ENCODE results near the gene CHRNE.
"Not testable (repeated sequence)": the region's sequence is repeated elsewhere in the genome, so short reads cannot be mapped to it uniquely, and the experiment has no call there.

Gene CHRNE

DNA sequence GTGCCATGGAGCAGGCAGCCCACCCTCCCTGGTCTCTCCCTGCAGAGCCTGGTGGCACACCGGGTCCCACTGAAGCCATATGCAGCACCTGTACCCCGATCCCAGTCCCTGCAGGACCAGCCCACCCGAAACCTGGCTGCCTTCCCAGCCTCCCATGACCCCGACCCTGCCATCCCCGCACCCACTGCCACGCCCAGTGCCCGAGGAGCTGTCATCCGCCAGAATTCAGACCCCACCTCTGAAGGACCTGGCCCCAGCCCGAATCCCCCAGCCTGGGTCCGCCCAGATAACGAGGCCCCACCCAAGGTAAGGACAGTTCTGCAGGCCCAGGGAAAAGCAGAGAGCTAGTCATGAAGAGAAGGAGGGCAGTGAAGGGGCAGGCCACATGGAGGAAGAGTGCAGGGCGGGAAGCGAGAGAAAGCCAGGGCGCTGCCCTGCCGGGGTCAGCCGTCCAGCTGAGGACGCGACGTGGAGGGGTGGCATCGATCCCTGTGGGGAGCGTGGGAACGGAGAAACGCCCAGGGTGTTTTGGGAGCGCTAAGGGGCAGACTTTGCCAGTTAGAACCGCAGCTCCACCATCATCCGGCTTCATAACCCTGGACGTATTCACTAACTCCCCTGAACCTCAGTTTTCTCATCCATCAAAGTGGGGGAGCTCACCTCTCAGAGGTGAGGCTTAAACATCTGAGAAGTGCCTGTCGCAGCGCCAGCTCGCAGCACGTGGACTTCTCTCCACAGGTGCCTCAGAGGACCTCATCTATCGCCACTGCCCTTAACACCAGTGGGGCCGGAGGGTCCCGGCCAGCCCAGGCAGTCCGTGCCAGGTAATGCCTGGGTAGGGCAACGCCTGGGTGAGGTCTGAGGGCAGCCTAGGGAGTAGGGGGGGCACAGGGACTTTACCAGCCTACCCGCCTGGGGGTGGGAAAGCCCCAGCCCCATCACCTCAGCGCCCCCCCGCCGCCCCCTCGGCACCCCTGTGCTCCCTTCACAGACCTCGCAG, 11.2 kb downstream of the CHRNE start:
- no peaks in the 10 kb centered on the region for H3K27me3 ChIP-seq (ENCODE audit: control insufficient read depth, insufficient read depth, low read length)
- H3K4me1 ChIP-seq (ENCODE audit: control insufficient read depth, insufficient read depth, low read length) = no peaks in the 10 kb centered on the region
- H3K36me3 ChIP-seq (ENCODE audit: control insufficient read depth, insufficient read depth, low read length) = peaks cover 34% of the 10 kb centered on the region
- H3K9me3 ChIP-seq (ENCODE audit: control insufficient read depth, low read length) = no peaks in the 10 kb centered on the region
- no peak overlapping the region for H3K4me3 ChIP-seq (ENCODE audit: low read length)
- no peak overlapping the region for H3K9ac ChIP-seq (ENCODE audit: low read length)

DNA sequence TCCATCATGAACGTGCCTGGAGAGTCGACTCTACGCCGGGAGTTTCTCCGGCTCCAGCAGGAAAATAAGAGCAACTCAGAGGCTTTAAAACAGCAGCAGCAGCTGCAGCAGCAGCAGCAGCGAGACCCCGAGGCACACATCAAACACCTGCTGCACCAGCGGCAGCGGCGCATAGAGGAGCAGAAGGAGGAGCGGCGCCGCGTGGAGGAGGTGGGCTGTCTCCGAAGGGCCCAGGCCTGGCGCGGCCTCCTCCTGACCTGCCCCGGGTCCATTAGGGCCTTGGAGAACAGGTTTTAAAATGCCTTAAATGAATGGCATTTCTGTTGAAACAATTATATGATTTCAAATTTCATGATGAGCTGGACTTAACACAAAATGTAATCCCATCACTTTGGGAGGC, 15.3 kb downstream of the CHRNE start:
- no peak overlapping the region for H3K4me3 ChIP-seq (ENCODE audit: low read length)
- peaks cover 41% of the 10 kb centered on the region for H3K36me3 ChIP-seq (ENCODE audit: control insufficient read depth, insufficient read depth, low read length)
- H3K27me3 ChIP-seq (ENCODE audit: control insufficient read depth, insufficient read depth, low read length) = no peaks in the 10 kb centered on the region
- no peak overlapping the region for H3K9ac ChIP-seq (ENCODE audit: low read length)
- no peaks in the 10 kb centered on the region for H3K4me1 ChIP-seq (ENCODE audit: control insufficient read depth, insufficient read depth, low read length)
- H3K9me3 ChIP-seq (ENCODE audit: control insufficient read depth, low read length) = no peaks in the 10 kb centered on the region

DNA sequence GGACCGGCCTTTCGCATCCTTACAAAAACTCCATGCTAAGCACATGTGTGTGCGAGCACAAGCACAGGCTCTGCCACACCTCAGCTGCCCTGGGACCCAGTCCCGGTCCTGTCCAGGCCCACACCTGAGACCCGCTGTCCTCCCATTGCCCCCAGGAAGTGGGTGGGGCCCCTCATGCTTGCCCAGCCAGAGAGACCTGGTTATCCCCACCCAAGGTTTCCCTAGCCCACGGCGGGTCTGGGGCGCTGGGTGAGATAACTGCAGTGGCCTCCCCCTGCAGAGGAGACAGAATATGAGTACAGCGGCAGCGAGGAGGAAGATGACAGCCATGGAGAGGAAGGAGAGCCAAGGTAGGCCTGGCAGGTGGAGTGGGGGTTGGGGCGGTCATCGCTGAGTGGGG, 16.1 kb downstream of the CHRNE start:
- Histone ChIP-seq H3K36me3 (ENCODE audit: control insufficient read depth, insufficient read depth, low read length) (peaks cover 37% of the 10 kb centered on the region), H3K9ac (ENCODE audit: low read length) (no peak overlapping the region), H3K4me3 (ENCODE audit: low read length) (no peak overlapping the region), H3K4me1 (ENCODE audit: control insufficient read depth, insufficient read depth, low read length) (no peaks in the 10 kb centered on the region), H3K9me3 (ENCODE audit: control insufficient read depth, low read length) (no peaks in the 10 kb centered on the region), H3K27me3 (ENCODE audit: control insufficient read depth, insufficient read depth, low read length) (no peaks in the 10 kb centered on the region)

DNA sequence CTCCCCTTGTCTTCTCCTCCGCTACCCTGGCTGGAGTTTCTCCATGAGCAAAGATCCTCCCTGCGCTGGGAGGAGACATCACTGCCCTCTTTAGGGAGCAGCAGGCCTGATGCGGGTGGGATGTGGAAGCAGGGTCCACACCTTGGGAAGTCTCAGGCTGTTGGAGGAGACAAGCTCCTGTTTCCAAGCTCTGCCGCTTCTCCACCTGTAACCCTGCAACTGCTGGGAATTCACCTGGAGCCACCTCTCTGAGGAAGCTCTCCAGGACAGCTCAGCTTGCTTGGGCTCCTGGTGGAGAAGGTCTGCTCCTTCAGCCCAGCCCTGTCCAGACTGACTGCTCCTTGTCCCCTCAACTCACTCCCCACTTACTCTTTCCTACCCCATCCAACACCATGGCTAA, 18.4 kb downstream of the CHRNE start:
- H3K4me3 ChIP-seq (ENCODE audit: low read length) = no peak overlapping the region
- no peaks in the 10 kb centered on the region for H3K4me1 ChIP-seq (ENCODE audit: control insufficient read depth, insufficient read depth, low read length)
- H3K9me3 ChIP-seq (ENCODE audit: control insufficient read depth, low read length) = no peaks in the 10 kb centered on the region
- H3K9ac ChIP-seq (ENCODE audit: low read length) = no peak overlapping the region
- H3K27me3 ChIP-seq (ENCODE audit: control insufficient read depth, insufficient read depth, low read length) = no peaks in the 10 kb centered on the region
- H3K36me3 ChIP-seq (ENCODE audit: control insufficient read depth, insufficient read depth, low read length) = peaks cover 21% of the 10 kb centered on the region

DNA sequence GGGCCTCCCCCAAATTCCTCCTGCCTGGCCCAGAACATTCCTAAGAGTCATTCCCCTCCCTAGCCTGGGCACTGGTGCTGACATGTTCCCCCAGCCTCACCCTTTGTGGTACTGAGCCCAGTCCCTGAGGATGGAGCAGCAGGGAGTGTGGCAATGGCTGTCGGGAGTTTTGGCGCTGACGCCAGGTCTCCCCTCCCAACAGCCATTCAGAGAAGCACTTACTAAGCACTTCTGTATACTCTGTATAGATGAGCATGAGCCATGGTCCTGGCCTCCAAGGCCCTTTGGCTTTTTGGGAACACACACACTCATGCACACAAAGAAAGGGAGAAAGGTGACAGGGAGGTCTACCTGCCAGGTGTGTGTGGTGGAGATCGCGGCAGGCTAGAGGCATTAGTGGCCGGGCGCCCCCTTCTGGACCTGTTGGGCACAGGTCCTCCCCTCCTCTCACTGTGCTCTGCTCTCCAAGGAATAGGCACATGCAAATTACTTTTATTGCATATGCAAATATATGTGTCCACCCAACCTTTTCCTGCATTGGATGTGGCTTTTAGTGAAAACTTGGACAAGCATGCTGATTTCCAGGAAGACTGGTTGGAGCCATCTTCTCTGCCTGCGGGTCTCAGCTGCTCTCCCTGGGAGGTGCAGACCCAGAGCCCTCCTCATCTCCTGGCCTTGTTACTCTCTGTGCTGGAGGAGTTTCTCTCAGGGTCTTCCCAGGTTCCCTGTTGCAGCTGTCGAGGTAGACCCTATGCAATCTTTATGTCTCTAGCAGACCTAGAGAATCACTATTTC, 20.9 kb downstream of the CHRNE start:
- no peak overlapping the region for H3K9ac ChIP-seq (ENCODE audit: low read length)

DNA sequence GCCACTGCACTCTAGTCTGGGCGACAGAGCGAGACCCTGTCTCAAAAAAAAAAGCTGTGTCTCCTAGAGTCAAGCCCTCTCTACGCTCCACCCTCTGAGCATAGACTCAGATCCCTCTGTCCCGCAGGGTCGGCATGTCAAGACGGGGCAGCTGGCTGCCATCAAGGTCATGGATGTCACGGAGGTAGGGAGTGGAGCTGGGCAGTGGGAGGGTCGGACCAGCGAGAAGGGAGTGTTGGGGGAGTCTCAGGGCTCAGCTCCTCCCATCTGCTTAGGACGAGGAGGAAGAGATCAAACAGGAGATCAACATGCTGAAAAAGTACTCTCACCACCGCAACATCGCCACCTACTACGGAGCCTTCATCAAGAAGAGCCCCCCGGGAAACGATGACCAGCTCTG, 22.0 kb downstream of the CHRNE start:
- Histone ChIP-seq H3K4me1 (ENCODE audit: control insufficient read depth, insufficient read depth, low read length) (no peaks in the 10 kb centered on the region), H3K27me3 (ENCODE audit: control insufficient read depth, insufficient read depth, low read length) (no peaks in the 10 kb centered on the region), H3K9ac (ENCODE audit: low read length) (no peak overlapping the region), H3K4me3 (ENCODE audit: low read length) (no peak overlapping the region), H3K9me3 (ENCODE audit: control insufficient read depth, low read length) (no peaks in the 10 kb centered on the region), H3K36me3 (ENCODE audit: control insufficient read depth, insufficient read depth, low read length) (peaks cover 16% of the 10 kb centered on the region)

More for the DNA sequence above, 20.9 kb downstream of the CHRNE start:
- Histone ChIP-seq H3K4me3 (ENCODE audit: low read length) (no peak overlapping the region), H3K27me3 (ENCODE audit: control insufficient read depth, insufficient read depth, low read length) (no peaks in the 10 kb centered on the region), H3K9me3 (ENCODE audit: control insufficient read depth, low read length) (no peaks in the 10 kb centered on the region), H3K36me3 (ENCODE audit: control insufficient read depth, insufficient read depth, low read length) (peaks cover 19% of the 10 kb centered on the region), H3K4me1 (ENCODE audit: control insufficient read depth, insufficient read depth, low read length) (no peaks in the 10 kb centered on the region)

DNA sequence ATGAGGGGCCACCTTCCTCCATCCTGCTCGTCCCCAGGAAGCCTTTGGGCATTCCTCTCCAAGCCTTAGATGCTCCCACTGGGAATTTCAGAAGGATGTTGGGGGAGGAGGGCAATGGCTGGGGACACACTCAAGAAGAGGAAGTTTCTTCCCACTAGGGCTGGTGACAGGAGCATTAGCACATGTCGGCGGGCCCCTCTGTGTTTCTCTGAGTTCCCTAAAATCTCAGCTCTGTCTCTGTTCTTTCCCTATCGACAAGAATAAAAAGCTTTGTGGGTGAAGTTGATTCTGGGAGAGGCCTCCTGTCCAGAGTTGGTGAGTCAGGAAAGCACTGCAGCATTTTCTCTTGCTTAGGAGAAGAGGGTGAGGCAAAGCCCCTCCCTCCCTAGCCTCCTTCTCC, 23.3 kb downstream of the CHRNE start:
- Histone ChIP-seq H3K4me3 (ENCODE audit: low read length) (no peak overlapping the region), H3K27me3 (ENCODE audit: control insufficient read depth, insufficient read depth, low read length) (no peaks in the 10 kb centered on the region), H3K4me1 (ENCODE audit: control insufficient read depth, insufficient read depth, low read length) (no peaks in the 10 kb centered on the region), H3K9me3 (ENCODE audit: control insufficient read depth, low read length) (no peaks in the 10 kb centered on the region), H3K9ac (ENCODE audit: low read length) (no peak overlapping the region), H3K36me3 (ENCODE audit: control insufficient read depth, insufficient read depth, low read length) (peaks cover 6% of the 10 kb centered on the region)

DNA sequence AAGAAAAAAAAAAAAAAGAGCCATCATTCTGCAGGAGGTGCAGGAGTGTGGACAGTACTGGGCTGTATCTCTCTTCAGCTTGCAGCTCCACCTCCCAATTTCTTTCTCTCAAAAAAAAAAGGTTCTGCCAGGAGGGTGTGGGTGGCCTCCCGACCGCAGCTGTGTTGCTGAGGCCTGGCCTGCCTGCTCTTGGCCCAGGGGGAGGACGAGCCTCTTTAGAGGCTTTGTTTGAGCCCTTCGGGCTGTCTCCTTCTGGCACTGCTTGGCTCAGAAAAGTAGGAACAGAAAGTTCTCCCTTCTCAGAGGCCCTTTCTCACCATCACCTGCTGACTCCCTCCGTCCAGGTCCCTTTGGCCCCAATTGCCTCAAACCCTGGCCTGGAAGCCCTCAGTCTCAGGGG, 25.8 kb downstream of the CHRNE start:
- no peaks in the 10 kb centered on the region for H3K9me3 ChIP-seq (ENCODE audit: control insufficient read depth, low read length)
- no peaks in the 10 kb centered on the region for H3K4me1 ChIP-seq (ENCODE audit: control insufficient read depth, insufficient read depth, low read length)
- H3K9ac ChIP-seq (ENCODE audit: low read length) = no peak overlapping the region
- no peaks in the 10 kb centered on the region for H3K27me3 ChIP-seq (ENCODE audit: control insufficient read depth, insufficient read depth, low read length)
- H3K4me3 ChIP-seq (ENCODE audit: low read length) = no peak overlapping the region
- H3K36me3 ChIP-seq (ENCODE audit: control insufficient read depth, insufficient read depth, low read length) = no peaks in the 10 kb centered on the region

DNA sequence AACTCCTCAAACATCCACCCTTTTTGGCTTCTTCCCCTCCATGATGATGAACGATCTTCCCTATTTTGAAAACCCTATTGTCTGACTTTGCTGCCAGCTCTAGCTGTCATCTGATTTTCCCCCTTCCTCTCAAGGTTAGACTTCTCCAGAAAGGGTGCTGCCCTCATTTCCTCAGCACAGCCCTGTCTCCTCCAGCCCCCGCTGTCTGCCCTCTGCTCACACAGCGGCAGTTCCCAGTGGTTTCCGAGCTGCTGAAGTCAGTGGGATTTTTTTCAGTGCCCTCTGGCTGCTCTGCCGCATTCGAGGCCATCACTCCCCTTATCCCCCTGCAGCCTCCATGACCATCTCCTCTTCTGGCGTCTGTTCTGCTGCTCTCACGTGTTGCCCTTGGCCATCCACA, 30.1 kb downstream of the CHRNE start:
- Histone ChIP-seq H3K36me3 (ENCODE audit: control insufficient read depth, insufficient read depth, low read length) (no peaks in the 10 kb centered on the region), H3K4me1 (ENCODE audit: control insufficient read depth, insufficient read depth, low read length) (no peaks in the 10 kb centered on the region), H3K4me3 (ENCODE audit: low read length) (no peak overlapping the region), H3K27me3 (ENCODE audit: control insufficient read depth, insufficient read depth, low read length) (no peaks in the 10 kb centered on the region), H3K9me3 (ENCODE audit: control insufficient read depth, low read length) (no peaks in the 10 kb centered on the region), H3K9ac (ENCODE audit: low read length) (no peak overlapping the region)

DNA sequence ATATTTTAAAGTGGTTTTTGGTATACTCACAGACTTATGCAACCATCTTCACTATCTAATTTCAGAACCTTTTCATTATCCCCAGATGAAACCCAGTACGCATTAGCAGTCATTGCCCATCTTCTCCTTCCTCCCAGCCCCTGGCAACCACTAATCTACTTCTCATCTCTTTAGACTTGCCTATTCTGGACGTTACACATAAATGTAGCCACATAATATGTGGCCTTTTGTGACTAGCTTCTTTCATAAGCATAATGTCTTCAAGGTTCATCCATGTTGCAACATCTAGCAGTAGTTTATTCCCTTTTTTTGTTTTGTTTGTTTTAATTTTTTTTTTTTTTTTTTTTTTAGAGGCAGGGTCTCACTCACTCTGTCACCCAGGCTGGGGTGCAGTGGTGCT, 32.0 kb downstream of the CHRNE start:
- H3K36me3 ChIP-seq (ENCODE audit: control insufficient read depth, insufficient read depth, low read length) = no peaks in the 10 kb centered on the region
- H3K4me1 ChIP-seq (ENCODE audit: control insufficient read depth, insufficient read depth, low read length) = no peaks in the 10 kb centered on the region
- no peak overlapping the region for H3K4me3 ChIP-seq (ENCODE audit: low read length)

DNA sequence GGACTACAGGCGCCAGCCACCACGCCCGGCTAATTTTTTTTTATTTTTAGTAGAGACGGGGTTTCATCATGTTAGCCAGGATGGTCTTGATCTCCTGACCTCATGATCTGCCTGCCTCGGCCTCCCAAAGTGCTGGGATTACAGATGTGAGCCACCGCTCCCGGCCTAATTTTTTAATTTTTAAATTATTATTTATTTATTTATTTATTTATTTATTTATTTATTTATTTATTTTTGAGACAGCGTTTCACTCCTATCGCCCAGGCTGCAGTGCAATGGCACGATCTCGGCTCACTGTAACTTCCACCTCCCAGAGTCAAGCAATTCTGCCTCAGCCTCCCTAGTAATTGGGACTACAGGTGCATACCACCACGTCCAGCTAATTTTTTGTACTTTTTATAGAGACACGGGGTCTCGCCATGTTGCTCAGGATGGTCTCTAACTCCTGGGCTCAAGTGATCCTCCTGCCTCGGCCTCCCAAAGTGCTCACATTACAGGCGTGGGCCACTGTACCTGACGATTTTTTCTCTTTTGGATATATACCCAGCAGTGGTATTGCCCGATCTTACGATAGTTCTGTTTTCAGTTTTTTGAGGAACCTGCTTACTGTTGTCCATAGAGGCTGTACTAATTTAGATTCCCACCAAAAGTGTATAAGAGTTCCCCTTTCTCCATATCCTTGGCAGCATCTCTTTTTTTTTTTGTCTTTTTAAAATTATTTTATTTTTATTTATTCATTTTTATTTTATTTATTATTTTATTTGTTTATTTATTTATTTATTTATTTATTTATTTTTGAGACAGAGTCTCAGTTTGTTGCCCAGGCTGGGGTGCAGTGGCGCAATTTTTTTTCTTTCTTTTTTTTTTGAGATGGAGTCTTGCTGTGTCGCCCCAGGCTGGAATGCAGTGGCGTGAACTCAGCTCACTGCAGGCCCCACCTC, 33.6 kb downstream of the CHRNE start:
- H3K9me3 ChIP-seq (ENCODE audit: control insufficient read depth, low read length); H3K9ac ChIP-seq (ENCODE audit: low read length); H3K4me1 ChIP-seq (ENCODE audit: control insufficient read depth, insufficient read depth, low read length); H3K4me3 ChIP-seq (ENCODE audit: low read length); H3K36me3 ChIP-seq (ENCODE audit: control insufficient read depth, insufficient read depth, low read length); H3K27me3 ChIP-seq (ENCODE audit: control insufficient read depth, insufficient read depth, low read length): not testable (repeated sequence)

More for the DNA sequence above, 32.0 kb downstream of the CHRNE start:
- Histone ChIP-seq H3K9me3 (ENCODE audit: control insufficient read depth, low read length) (no peaks in the 10 kb centered on the region), H3K9ac (ENCODE audit: low read length) (no peak overlapping the region), H3K27me3 (ENCODE audit: control insufficient read depth, insufficient read depth, low read length) (no peaks in the 10 kb centered on the region)
